NB4 (cell line): ENCODE results near the gene KRT16.

Source experiments
- DNase-seq: peaks from one replicate; pipeline ENCODE4 v3.0.0; 2010; ENCODE audit warnings: low read depth
- H3K4me3 ChIP-seq: one replicate; pipeline ENCODE4 v1.5.1; 2011; ENCODE audit warnings: mild to moderate bottlenecking, low read depth, low read length, moderate library complexity
- MYC ChIP-seq: IDR thresholded peaks from 2 replicates; pipeline ENCODE4 v1.6.1; 2011; ENCODE audit warnings: low read depth, low read length
- POLR2A ChIP-seq: IDR thresholded peaks from 2 replicates; pipeline ENCODE4 v1.6.1; 2011; ENCODE audit warnings: mild to moderate bottlenecking; ENCODE audit not compliant: insufficient read length; ENCODE audit errors: extremely low read depth
- TF ChIP-seq, protein P1 (sequence below): IDR thresholded peaks from one replicate; pipeline ENCODE4 v1.5.1; 2012; ENCODE audit warnings: low read depth, low read length
- TF ChIP-seq, protein P2 (sequence below): IDR thresholded peaks from 2 replicates; pipeline ENCODE4 v1.6.1; 2011; ENCODE audit warnings: low read depth, low read length

Gene KRT16

DNA sequence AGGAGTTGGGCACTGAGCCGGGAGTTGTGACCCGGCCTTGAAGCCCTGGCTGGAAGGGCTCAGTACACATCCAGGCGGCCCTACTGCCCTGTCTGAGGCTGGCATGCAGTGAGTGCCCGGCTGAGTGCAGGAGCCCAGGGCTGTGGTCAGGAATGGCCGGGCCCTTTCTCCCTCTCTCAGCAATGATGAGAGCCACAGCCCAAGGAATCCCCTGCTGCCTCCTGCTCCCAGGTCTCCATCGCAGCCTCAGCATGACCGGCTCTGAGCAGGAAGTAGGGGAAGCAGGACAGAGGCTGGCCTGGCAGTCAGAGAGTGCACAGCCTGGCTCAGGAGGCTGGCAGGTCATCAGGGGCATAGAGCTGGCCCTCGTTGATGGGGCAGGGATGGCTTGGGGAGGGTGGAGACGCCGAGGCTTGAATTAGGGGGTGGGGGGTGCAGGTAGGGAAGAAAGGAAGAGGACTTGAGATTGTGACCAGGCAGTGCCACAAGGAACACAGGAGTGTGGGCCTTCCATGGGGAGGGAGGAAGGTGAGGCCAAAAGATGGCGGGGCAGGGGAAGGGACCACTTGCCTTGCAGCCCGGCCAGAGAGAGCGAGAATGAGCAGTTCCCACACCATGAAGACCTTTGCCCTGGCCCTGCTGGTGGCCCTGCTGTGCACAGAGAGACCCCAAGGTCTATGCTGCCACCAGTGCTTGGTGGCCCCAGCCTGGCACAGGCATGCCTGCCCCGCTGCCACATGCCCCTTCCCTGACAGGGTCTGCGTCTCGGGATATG lies 43.9 kb upstream of the KRT16 start:
- no peak for TF ChIP-seq POLR2A
- TF ChIP-seq, protein P1, sequence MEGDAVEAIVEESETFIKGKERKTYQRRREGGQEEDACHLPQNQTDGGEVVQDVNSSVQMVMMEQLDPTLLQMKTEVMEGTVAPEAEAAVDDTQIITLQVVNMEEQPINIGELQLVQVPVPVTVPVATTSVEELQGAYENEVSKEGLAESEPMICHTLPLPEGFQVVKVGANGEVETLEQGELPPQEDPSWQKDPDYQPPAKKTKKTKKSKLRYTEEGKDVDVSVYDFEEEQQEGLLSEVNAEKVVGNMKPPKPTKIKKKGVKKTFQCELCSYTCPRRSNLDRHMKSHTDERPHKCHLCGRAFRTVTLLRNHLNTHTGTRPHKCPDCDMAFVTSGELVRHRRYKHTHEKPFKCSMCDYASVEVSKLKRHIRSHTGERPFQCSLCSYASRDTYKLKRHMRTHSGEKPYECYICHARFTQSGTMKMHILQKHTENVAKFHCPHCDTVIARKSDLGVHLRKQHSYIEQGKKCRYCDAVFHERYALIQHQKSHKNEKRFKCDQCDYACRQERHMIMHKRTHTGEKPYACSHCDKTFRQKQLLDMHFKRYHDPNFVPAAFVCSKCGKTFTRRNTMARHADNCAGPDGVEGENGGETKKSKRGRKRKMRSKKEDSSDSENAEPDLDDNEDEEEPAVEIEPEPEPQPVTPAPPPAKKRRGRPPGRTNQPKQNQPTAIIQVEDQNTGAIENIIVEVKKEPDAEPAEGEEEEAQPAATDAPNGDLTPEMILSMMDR = no peak
- TF ChIP-seq, protein P2, sequence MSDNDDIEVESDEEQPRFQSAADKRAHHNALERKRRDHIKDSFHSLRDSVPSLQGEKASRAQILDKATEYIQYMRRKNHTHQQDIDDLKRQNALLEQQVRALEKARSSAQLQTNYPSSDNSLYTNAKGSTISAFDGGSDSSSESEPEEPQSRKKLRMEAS = no peak
- TF ChIP-seq MYC = no peak
- H3K4me3 ChIP-seq = no peak overlapping the region
- no peak for DNase-seq

DNA sequence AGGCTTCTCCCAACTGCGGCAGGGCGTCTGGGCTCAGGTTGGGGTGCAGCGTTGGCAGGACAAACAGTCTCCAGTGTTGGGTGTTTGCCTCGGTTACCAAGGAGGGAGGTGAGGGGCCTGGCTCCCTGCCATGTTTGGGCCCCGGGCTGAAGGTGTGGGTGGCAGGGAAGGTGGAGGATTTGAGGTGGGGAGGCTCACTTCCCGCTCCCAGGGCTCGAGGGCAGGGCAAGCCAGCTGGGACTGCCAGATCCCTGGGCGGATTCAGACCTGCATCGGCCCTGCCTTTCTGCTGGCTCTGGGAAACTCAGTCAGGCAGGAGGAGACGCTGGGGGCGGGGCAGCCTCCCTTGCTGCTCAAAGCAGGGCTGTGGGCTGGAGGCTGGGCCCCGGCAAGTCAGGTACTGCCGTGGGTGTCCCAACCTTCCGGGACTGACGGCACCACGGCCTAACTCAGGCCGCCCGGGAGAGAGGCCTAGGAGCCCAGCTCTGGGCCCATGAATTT lies 43.1 kb upstream of the KRT16 start:
- DNase-seq = no peak
- no peak for TF ChIP-seq POLR2A
- TF ChIP-seq, protein P1 = no peak
- TF ChIP-seq MYC = no peak
- TF ChIP-seq, protein P2 = no peak
- no peak overlapping the region for H3K4me3 ChIP-seq

DNA sequence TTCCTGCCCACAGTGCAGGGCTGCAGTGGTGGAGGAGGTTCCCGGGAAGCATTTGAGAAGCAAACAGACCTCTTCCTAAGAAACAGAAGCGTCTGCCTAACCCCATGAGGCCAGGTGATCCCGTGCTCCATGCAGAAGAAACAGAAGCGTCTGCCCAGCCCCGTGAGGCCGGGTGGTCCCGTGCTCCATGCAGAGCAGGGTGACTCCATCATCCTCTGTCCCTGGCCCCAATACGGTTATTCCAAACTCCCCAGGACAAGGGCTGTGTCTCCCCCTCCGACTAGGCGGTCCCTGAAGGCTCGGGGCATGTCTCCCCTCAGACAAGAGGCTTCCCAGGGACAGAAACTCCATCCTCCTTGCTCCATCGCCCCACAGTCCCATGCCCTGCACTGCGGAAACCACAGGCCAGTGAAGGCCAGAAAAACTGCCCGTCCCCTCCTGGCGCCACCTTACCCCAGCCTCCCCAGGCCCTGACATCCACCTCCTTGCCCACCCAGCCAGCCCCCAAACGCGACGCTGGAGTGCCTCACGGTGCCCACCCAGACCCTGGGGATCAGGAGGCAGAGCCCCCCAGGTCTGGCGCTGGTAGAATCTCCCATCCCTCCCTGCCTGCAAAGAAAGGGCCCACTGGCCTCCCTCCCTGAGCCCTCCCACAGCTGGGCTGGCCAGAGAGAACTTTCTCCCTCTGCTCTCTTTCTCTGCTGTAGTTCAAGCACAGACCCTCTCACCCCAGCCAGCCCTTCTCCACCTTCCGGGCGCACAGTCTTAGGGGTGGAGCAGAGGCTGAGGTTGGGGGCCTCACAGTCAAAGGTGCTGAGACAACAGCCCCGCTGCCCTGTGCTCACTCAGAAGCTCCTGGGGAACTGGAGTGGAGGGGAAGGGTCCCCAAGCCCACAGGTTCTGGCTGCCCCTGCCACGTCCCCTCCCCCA lies 42.4 kb upstream of the KRT16 start:
- DNase-seq = no peak
- no peak for TF ChIP-seq POLR2A
- no peak for TF ChIP-seq MYC
- TF ChIP-seq, protein P1 = no peak
- TF ChIP-seq, protein P2 = no peak
- no peak overlapping the region for H3K4me3 ChIP-seq

DNA sequence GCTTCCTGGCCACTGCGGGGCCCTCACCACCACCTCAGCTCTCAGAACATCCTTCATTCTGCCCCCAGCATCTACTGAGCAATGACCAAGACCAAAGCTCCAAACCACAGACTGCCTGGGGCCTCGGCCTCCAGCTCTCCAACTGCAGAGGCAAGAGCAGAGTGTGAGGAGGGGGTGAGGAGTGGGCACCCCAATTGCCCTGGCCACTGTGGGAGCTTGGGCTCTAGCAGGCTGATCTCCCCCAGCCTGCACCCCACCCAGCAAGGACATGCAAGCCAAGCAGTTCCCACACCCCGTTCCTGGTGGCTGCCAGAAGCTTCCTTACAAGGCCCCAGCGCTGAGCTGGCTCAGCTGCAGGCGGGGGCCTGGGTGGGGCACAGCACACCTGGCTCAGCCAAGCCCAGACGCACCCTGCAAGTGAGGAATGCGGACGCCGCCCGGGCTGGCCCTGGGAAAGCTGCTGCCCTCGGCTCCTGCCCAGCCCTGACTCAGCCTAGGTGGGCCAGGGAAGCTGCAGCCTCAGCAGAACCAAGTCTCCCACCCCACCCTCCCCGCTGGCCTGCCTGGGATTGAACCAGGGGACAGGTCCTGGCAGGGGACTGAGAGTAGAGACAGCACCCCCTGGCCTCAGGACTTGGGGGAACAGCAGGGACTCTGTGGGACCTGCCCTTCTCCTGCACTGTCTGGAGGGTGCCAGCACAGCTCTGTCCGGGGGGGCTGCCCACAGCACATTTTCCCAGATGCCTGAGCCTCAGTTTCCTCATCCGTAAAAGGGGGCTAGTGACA lies 41.5 kb upstream of the KRT16 start:
- TF ChIP-seq, protein P1 = no peak
- no peak for TF ChIP-seq MYC
- TF ChIP-seq, protein P2 = no peak
- TF ChIP-seq POLR2A = no peak
- H3K4me3 ChIP-seq = no peak overlapping the region
- DNase-seq = no peak

DNA sequence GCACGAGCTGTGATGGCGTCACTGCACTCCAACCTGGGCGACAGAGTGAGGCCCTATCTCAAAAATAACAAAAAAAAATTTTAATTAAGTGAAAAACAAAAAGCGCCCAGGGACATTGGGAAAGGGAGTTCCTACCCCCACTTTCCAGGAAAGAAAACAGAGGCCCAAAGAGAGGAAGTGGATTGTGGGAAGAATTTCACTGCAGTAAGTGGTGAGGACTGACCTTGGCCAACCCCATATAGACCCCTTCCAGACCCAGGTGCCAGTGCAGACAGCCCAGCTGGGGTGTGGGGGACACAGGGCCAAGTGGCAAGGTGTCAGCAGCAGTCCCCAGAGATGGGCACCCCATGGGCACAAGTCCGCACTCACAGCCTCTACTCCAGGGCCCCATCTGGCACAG lies 40.9 kb upstream of the KRT16 start:
- no peak for DNase-seq
- TF ChIP-seq, protein P1 = no peak
- TF ChIP-seq MYC = no peak
- TF ChIP-seq, protein P2 = no peak
- no peak for TF ChIP-seq POLR2A
- no peak overlapping the region for H3K4me3 ChIP-seq
